ENCODE data around the gene GALNT9. TPM values are rescaled to one million over a fixed set of nuclear protein-coding genes. Genes with fewer than 3 reads are reported as not detected.

The GALNT9 gene
- total RNA-seq, 4 donors from 2014 or later, result 0.13 TPM; not detected in 3

GRCh38 chr12:132182206-132182710 lies 147.1 kb downstream of the GALNT9 start:
- TF ChIP-seq POLR2A (IDR thresholded peaks at IDR 0.05), result no peak
- TF ChIP-seq CTCF (IDR thresholded peaks at IDR 0.05), result no peak
- intact Hi-C loops (cut with DNase I; ENCODE audit: low total_unique reads), result no loop called here
- no peak overlapping the region for H3K4me3 ChIP-seq (ENCODE audit: low read depth, poor library complexity, severe bottlenecking)
- DNase-seq (ENCODE audit: low spot score in 2 of 2), result no peak
- 87 to 93% methylated on average over 21 of the region's 21 CpGs for WGBS, 2 donors

- 68 to 74% methylated on average over 25 to 33 of the region's 33 CpGs for WGBS, 2 donors
- H3K4me3 ChIP-seq (ENCODE audit: low read depth, poor library complexity, severe bottlenecking), result no peak overlapping the region
- intact Hi-C loops (cut with DNase I; ENCODE audit: low total_unique reads), result no loop called here
- DNase-seq (ENCODE audit: low spot score in 2 of 2), result no peak
- no peak for TF ChIP-seq CTCF (IDR thresholded peaks at IDR 0.05)
- TF ChIP-seq POLR2A (IDR thresholded peaks at IDR 0.05), result no peak
These were observed 147.7 kb downstream of the GALNT9 start for GRCh38 chr12:132181570-132182200.

- DNase-seq (ENCODE audit: low spot score in 2 of 2), result no peak
- TF ChIP-seq POLR2A (IDR thresholded peaks at IDR 0.05) (no peak), CTCF (IDR thresholded peaks at IDR 0.05) (no peak)
- H3K4me3 ChIP-seq (ENCODE audit: low read depth, poor library complexity, severe bottlenecking), result no peak overlapping the region
- intact Hi-C loops (cut with DNase I; ENCODE audit: low total_unique reads), result no loop called here
- 78 to 79% methylated on average over 30 of the region's 30 CpGs for WGBS, 2 donors
These were observed 148.5 kb downstream of the GALNT9 start for GRCh38 chr12:132180648-132181546.

GRCh38 chr12:132179431-132180362 lies 149.7 kb downstream of the GALNT9 start:
- no peak for DNase-seq (ENCODE audit: low spot score in 2 of 2)
- intact Hi-C loops (cut with DNase I; ENCODE audit: low total_unique reads), result no loop called here
- no peak overlapping the region for H3K4me3 ChIP-seq (ENCODE audit: low read depth, poor library complexity, severe bottlenecking)
- WGBS, 2 donors, result 76 to 86% methylated on average over 19 of the region's 19 CpGs
- TF ChIP-seq CTCF (IDR thresholded peaks at IDR 0.05) (no peak), POLR2A (IDR thresholded peaks at IDR 0.05) (no peak)

- intact Hi-C loops (cut with DNase I; ENCODE audit: low total_unique reads), result no loop called here
- H3K4me3 ChIP-seq (ENCODE audit: low read depth, poor library complexity, severe bottlenecking), result no peak overlapping the region
- WGBS, 2 donors, result 47 to 54% methylated on average over 39 of the region's 39 CpGs
- DNase-seq (ENCODE audit: low spot score in 2 of 2), result no peak
- TF ChIP-seq CTCF (IDR thresholded peaks at IDR 0.05) (no peak), POLR2A (IDR thresholded peaks at IDR 0.05) (no peak)
These were observed 150.5 kb downstream of the GALNT9 start for GRCh38 chr12:132178801-132179401.

Measured in lower leg skin (tissue), 4 donors.